HG03066 (cell line): ENCODE data around the gene ZNF879.

Source experiments
- ATAC-seq: cut with Tn5 transposase; IDR thresholded peaks from one replicate; pipeline ENCODE4 v1.9.1; 2021; ENCODE audit warnings: low read depth; ENCODE audit not compliant: unreplicated experiment

The ZNF879 gene

GRCh38 chr5:179006564-179006963, 17.0 kb upstream of the ZNF879 start:
- ATAC-seq = no peak

GRCh38 chr5:179008667-179009066, 14.9 kb upstream of the ZNF879 start:
- ATAC-seq = no peak

- ATAC-seq = no peak
Measured at GRCh38 chr5:179033004-179033580, 9.5 kb downstream of the ZNF879 start.

- no peak for ATAC-seq
Measured at GRCh38 chr5:179044765-179045164, 21.2 kb downstream of the ZNF879 start.

- no peak for ATAC-seq
Measured at GRCh38 chr5:179051784-179052183, 28.2 kb downstream of the ZNF879 start.

- ATAC-seq = no peak
Measured at GRCh38 chr5:179054036-179054785, 30.6 kb downstream of the ZNF879 start.

- ATAC-seq = no peak
Measured at GRCh38 chr5:179054876-179055275, 31.3 kb downstream of the ZNF879 start.

GRCh38 chr5:179055436-179055835, 31.8 kb downstream of the ZNF879 start:
- no peak for ATAC-seq

- ATAC-seq = no peak
Measured at GRCh38 chr5:179055841-179056240, 32.2 kb downstream of the ZNF879 start.

GRCh38 chr5:179060116-179061008, 36.8 kb downstream of the ZNF879 start, which contains the start of gene ZNF354C:
Gene ZNF354C (plus strand): TSS chr5:179060373. CDS start chr5:179062069, 1,696 bp downstream.
- no peak for ATAC-seq

- no peak for ATAC-seq
Measured at GRCh38 chr5:179061025-179061424, 37.4 kb downstream of the ZNF879 start.

GRCh38 chr5:179065703-179066102, 42.1 kb downstream of the ZNF879 start:
- no peak for ATAC-seq

- ATAC-seq = no peak
Measured at GRCh38 chr5:179079165-179079987, 55.8 kb downstream of the ZNF879 start.

GRCh38 chr5:179080724-179081123, 57.1 kb downstream of the ZNF879 start:
- no peak for ATAC-seq
